Measurements from ENCODE around the gene GABRB2.
"Not testable (repeated sequence)": the region's sequence is repeated elsewhere in the genome, so short reads cannot be mapped to it uniquely, and the experiment has no call there.

GABRB2 gene

DNA sequence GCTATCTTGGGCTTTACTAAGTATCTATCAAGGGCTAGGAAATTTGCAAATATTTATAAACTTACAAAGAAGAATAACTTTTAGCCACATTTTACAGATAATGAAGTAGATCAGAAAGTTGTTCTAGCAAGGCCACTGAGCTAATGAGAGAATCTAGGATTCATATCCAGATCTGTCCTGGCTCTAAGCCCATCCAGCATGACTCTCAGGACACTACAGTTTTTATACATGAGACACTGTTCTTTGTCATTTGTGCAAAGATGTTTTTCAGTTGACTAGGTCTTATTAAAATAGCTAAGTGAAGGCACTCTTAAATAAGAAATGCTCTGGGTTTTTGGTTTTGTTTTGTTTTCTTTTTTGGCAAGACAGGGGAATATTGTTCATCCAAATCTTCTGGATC lies 273.1 kb downstream of the GABRB2 start:
- Histone ChIP-seq H3K9ac (ENCODE audit: low read length) (no peak overlapping the region), H3K4me3 (ENCODE audit: low read length) (no peak overlapping the region), H3K36me3 (ENCODE audit: control insufficient read depth, insufficient read depth, low read length, severe bottlenecking) (no peaks in the 10 kb centered on the region), H3K4me1 (ENCODE audit: control insufficient read depth, insufficient read depth, low read length) (no peaks in the 10 kb centered on the region), H3K9me3 (ENCODE audit: control insufficient read depth, low read length) (no peaks in the 10 kb centered on the region), H3K27me3 (replicated peaks; ENCODE audit: control insufficient read depth, insufficient read depth, low read length) (no peaks in the 10 kb centered on the region)
- DNase-seq (ENCODE audit: low read depth): no peak

DNA sequence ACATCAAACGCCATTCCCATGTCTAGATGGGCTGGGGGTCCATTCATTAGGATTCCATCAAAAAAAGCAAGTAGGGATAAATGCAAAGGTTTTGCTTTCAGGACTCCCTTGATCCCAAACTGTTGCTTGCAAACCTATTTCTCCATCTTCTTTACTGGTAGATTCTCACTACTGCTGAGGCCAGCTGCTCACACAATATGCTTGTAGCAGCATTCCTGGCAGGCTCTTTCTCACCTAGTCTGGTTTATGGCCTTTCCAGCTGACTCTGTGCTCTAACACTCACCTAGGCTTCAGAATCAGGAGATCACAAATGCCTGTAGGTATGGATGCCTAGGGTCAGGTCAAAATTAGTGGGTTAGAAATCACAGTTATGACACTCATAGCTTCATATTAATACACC lies 274.7 kb downstream of the GABRB2 start:
- Histone ChIP-seq H3K9ac (ENCODE audit: low read length) (no peak overlapping the region), H3K27me3 (replicated peaks; ENCODE audit: control insufficient read depth, insufficient read depth, low read length) (no peaks in the 10 kb centered on the region), H3K9me3 (ENCODE audit: control insufficient read depth, low read length) (peaks cover 3% of the 10 kb centered on the region), H3K36me3 (ENCODE audit: control insufficient read depth, insufficient read depth, low read length, severe bottlenecking) (no peaks in the 10 kb centered on the region), H3K4me3 (ENCODE audit: low read length) (no peak overlapping the region), H3K4me1 (ENCODE audit: control insufficient read depth, insufficient read depth, low read length) (no peaks in the 10 kb centered on the region)
- DNase-seq (ENCODE audit: low read depth): no peak

DNA sequence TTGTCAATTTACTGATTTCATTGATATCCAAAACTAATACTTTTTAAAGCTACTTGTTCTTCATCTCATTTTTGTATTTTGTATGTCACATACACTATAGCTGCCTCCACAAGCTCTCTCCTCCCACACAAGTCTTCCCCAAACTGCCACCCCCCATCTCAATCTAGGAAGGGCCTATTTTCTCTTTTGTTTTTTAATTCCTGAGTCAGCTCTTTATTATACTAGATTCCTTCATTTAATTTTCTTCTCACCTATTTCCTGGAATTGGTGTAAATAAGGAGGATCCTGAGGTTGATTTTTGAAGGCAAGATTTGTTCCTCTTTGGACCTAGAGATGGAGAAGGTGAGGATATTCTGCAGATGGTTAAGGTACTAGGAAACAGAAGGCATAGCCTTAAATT lies 277.4 kb downstream of the GABRB2 start:
- H3K4me1 ChIP-seq (ENCODE audit: control insufficient read depth, insufficient read depth, low read length): no peaks in the 10 kb centered on the region
- no peaks in the 10 kb centered on the region for H3K36me3 ChIP-seq (ENCODE audit: control insufficient read depth, insufficient read depth, low read length, severe bottlenecking)
- peaks cover 3% of the 10 kb centered on the region for H3K9me3 ChIP-seq (ENCODE audit: control insufficient read depth, low read length)
- H3K4me3 ChIP-seq (ENCODE audit: low read length): no peak overlapping the region
- H3K27me3 ChIP-seq (replicated peaks; ENCODE audit: control insufficient read depth, insufficient read depth, low read length): no peaks in the 10 kb centered on the region
- no peak for DNase-seq (ENCODE audit: low read depth)
- no peak overlapping the region for H3K9ac ChIP-seq (ENCODE audit: low read length)

- Histone ChIP-seq H3K4me3 (ENCODE audit: low read length) (no peak overlapping the region), H3K36me3 (ENCODE audit: control insufficient read depth, insufficient read depth, low read length, severe bottlenecking) (no peaks in the 10 kb centered on the region), H3K9me3 (ENCODE audit: control insufficient read depth, low read length) (peaks cover 3% of the 10 kb centered on the region), H3K4me1 (ENCODE audit: control insufficient read depth, insufficient read depth, low read length) (peaks cover 3% of the 10 kb centered on the region), H3K9ac (ENCODE audit: low read length) (no peak overlapping the region), H3K27me3 (replicated peaks; ENCODE audit: control insufficient read depth, insufficient read depth, low read length) (no peaks in the 10 kb centered on the region)
- DNase-seq (ENCODE audit: low read depth): no peak
These were observed 279.6 kb downstream of the GABRB2 start for GRCh38 chr5:161266954-161267353.

- no peak for DNase-seq (ENCODE audit: low read depth)
- H3K9ac ChIP-seq (ENCODE audit: low read length): no peak overlapping the region
These were observed 281.5 kb downstream of the GABRB2 start for GRCh38 chr5:161265006-161265405.

GRCh38 chr5:161263191-161263590 lies 283.3 kb downstream of the GABRB2 start:
- no peaks in the 10 kb centered on the region for H3K27me3 ChIP-seq (replicated peaks; ENCODE audit: control insufficient read depth, insufficient read depth, low read length)
- no peak for DNase-seq (ENCODE audit: low read depth)
- no peaks in the 10 kb centered on the region for H3K36me3 ChIP-seq (ENCODE audit: control insufficient read depth, insufficient read depth, low read length, severe bottlenecking)
- H3K4me3 ChIP-seq (ENCODE audit: low read length): no peak overlapping the region
- peaks cover 7% of the 10 kb centered on the region for H3K9me3 ChIP-seq (ENCODE audit: control insufficient read depth, low read length)
- H3K4me1 ChIP-seq (ENCODE audit: control insufficient read depth, insufficient read depth, low read length): peaks cover 3% of the 10 kb centered on the region
- no peak overlapping the region for H3K9ac ChIP-seq (ENCODE audit: low read length)

More at GRCh38 chr5:161265006-161265405, 281.5 kb downstream of the GABRB2 start:
- no peaks in the 10 kb centered on the region for H3K36me3 ChIP-seq (ENCODE audit: control insufficient read depth, insufficient read depth, low read length, severe bottlenecking)
- H3K4me1 ChIP-seq (ENCODE audit: control insufficient read depth, insufficient read depth, low read length): peaks cover 3% of the 10 kb centered on the region
- H3K9me3 ChIP-seq (ENCODE audit: control insufficient read depth, low read length): peaks cover 7% of the 10 kb centered on the region
- no peak overlapping the region for H3K4me3 ChIP-seq (ENCODE audit: low read length)
- no peaks in the 10 kb centered on the region for H3K27me3 ChIP-seq (replicated peaks; ENCODE audit: control insufficient read depth, insufficient read depth, low read length)

DNA sequence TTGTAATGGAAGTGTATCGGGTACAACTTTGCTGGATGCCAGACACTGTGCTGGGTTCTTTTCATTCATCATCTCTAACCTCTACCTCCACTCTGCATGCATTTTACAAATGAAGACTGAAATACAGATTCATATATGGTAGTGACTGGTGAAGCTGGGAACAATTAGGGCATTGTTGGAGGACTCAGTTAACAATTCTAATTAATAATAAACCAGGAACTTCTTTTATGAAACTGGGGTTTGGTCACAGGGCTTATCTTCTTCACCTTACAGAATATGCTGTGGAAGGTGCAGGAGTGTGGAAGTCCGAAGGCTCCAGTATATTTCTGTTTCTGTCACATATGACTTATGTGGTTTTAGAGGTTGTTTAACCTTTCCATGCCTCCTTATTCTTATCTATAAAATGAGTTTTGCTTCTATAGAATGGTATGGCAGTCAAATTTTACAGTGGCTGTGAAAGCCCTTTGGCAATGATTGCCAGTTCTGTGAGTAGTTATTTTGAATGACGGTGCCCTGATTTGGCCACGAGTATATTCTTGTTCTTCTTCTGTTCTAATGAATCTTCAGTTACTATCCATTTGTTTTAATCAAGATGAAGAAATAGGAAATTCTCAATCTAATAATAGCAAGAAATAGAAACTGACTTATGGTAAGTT lies 284.7 kb downstream of the GABRB2 start:
- Histone ChIP-seq H3K36me3 (ENCODE audit: control insufficient read depth, insufficient read depth, low read length, severe bottlenecking) (no peaks in the 10 kb centered on the region), H3K27me3 (replicated peaks; ENCODE audit: control insufficient read depth, insufficient read depth, low read length) (no peaks in the 10 kb centered on the region), H3K4me1 (ENCODE audit: control insufficient read depth, insufficient read depth, low read length) (peaks cover 3% of the 10 kb centered on the region), H3K9ac (ENCODE audit: low read length) (no peak overlapping the region), H3K9me3 (ENCODE audit: control insufficient read depth, low read length) (peaks cover 4% of the 10 kb centered on the region), H3K4me3 (ENCODE audit: low read length) (no peak overlapping the region)
- no peak for DNase-seq (ENCODE audit: low read depth)

- H3K9me3 ChIP-seq (ENCODE audit: control insufficient read depth, low read length): peaks cover 4% of the 10 kb centered on the region
- no peak overlapping the region for H3K4me3 ChIP-seq (ENCODE audit: low read length)
- no peak overlapping the region for H3K9ac ChIP-seq (ENCODE audit: low read length)
- H3K36me3 ChIP-seq (ENCODE audit: control insufficient read depth, insufficient read depth, low read length, severe bottlenecking): no peaks in the 10 kb centered on the region
- peaks cover under 1% of the 10 kb centered on the region for H3K4me1 ChIP-seq (ENCODE audit: control insufficient read depth, insufficient read depth, low read length)
- H3K27me3 ChIP-seq (replicated peaks; ENCODE audit: control insufficient read depth, insufficient read depth, low read length): no peaks in the 10 kb centered on the region
- DNase-seq (ENCODE audit: low read depth): no peak
These were observed 288.1 kb downstream of the GABRB2 start for GRCh38 chr5:161258438-161258837.

- Histone ChIP-seq H3K36me3 (ENCODE audit: control insufficient read depth, insufficient read depth, low read length, severe bottlenecking) (no peaks in the 10 kb centered on the region), H3K27me3 (replicated peaks; ENCODE audit: control insufficient read depth, insufficient read depth, low read length) (no peaks in the 10 kb centered on the region), H3K4me1 (ENCODE audit: control insufficient read depth, insufficient read depth, low read length) (no peaks in the 10 kb centered on the region), H3K9me3 (ENCODE audit: control insufficient read depth, low read length) (peaks cover 4% of the 10 kb centered on the region), H3K9ac (ENCODE audit: low read length) (no peak overlapping the region), H3K4me3 (ENCODE audit: low read length) (no peak overlapping the region)
- no peak for DNase-seq (ENCODE audit: low read depth)
These were observed 289.6 kb downstream of the GABRB2 start for GRCh38 chr5:161256957-161257356.

DNA sequence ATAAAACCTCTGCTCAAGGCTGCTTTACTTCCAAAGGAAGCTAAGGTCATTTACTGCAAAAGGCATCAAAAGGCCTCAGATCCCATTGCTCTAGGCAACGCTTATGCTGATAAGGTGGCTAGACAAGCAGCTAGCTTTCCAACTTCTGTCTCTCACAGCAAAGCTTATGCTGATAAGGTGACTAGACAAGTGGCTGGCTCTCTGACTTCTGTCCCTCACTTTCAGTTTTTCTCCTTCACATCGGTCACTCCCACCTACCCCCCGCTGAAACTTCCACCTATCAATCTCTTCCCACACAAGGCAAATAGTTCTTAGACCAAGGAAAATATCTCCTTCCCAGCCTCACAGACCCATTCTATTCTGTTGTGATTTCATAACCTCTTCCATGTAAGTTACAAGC lies 293.6 kb downstream of the GABRB2 start:
- not testable (repeated sequence) for H3K36me3 ChIP-seq (ENCODE audit: control insufficient read depth, insufficient read depth, low read length, severe bottlenecking); H3K9me3 ChIP-seq (ENCODE audit: control insufficient read depth, low read length); H3K4me3 ChIP-seq (ENCODE audit: low read length); H3K9ac ChIP-seq (ENCODE audit: low read length); H3K27me3 ChIP-seq (replicated peaks; ENCODE audit: control insufficient read depth, insufficient read depth, low read length); DNase-seq (ENCODE audit: low read depth); H3K4me1 ChIP-seq (ENCODE audit: control insufficient read depth, insufficient read depth, low read length)

DNA sequence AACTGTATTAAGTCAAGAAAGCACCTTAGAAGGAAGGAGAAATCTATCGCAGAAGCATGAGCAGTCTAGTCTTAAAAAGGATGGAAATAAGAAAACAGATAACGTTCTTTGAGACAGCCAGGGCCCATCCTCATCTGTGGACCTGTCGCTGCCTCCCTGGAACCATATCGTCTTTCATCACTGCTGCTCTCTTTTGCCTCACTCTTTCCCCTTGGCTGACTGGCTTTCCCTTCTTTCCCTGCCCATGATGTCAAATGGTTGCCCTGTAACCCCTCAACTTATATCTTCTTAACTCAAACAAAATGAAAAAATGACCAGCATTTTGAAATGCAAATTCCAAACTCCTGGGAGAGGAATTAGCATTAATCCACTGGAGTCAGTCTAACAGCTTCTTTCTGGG lies 299.8 kb downstream of the GABRB2 start:
- no peaks in the 10 kb centered on the region for H3K36me3 ChIP-seq (ENCODE audit: control insufficient read depth, insufficient read depth, low read length, severe bottlenecking)
- no peak for DNase-seq (ENCODE audit: low read depth)
- H3K4me1 ChIP-seq (ENCODE audit: control insufficient read depth, insufficient read depth, low read length): no peaks in the 10 kb centered on the region
- no peak overlapping the region for H3K4me3 ChIP-seq (ENCODE audit: low read length)
- H3K9me3 ChIP-seq (ENCODE audit: control insufficient read depth, low read length): no peaks in the 10 kb centered on the region
- no peaks in the 10 kb centered on the region for H3K27me3 ChIP-seq (replicated peaks; ENCODE audit: control insufficient read depth, insufficient read depth, low read length)
- H3K9ac ChIP-seq (ENCODE audit: low read length): no peak overlapping the region

- DNase-seq (ENCODE audit: low read depth); H3K9me3 ChIP-seq (ENCODE audit: control insufficient read depth, low read length); H3K36me3 ChIP-seq (ENCODE audit: control insufficient read depth, insufficient read depth, low read length, severe bottlenecking); H3K9ac ChIP-seq (ENCODE audit: low read length); H3K27me3 ChIP-seq (replicated peaks; ENCODE audit: control insufficient read depth, insufficient read depth, low read length); H3K4me3 ChIP-seq (ENCODE audit: low read length); H3K4me1 ChIP-seq (ENCODE audit: control insufficient read depth, insufficient read depth, low read length): not testable (repeated sequence)
These were observed 300.7 kb downstream of the GABRB2 start for GRCh38 chr5:161245846-161246245.
